CD8-positive, alpha-beta memory T cell (primary cell): ENCODE measurements around the gene CCM2L. TPM values are rescaled to one million over a fixed set of nuclear protein-coding genes. Genes with fewer than 3 reads are reported as not detected.

Experiments
- CTCF ChIA-PET: fragments of 350-600 bp; sonication (Branson Sonifier 250); formaldehyde crosslinking; loops from one replicate; lab custom pipeline; 2021; ENCODE audit warnings: antibody characterized with exemption; lab: Charles Lee
- POLR2A ChIA-PET: fragments of 350-600 bp; sonication (Branson Sonifier 250); formaldehyde crosslinking; loops from one replicate; lab custom pipeline; 2021; ENCODE audit warnings: antibody characterized with exemption; lab: Charles Lee
- DNase-seq, 5 donors: peaks; one replicate each; pipeline versions ENCODE4 v3.0.0 to v3.0.0-alpha.2; 2020 to 2022; ENCODE audit warnings: mixed read lengths in 1 of 5
- H3K27ac ChIP-seq: one replicate; pipeline ENCODE4 v1.7.0; 2013; ENCODE audit warnings: low read depth, mild to moderate bottlenecking, low read length, moderate library complexity
- H3K27me3 ChIP-seq: 2 replicates; pipeline ENCODE4 v1.7.0; 2013; ENCODE audit warnings: low read length, mild to moderate bottlenecking; ENCODE audit not compliant: insufficient read depth, poor library complexity, severe bottlenecking
- H3K36me3 ChIP-seq: 2 replicates; pipeline ENCODE4 v1.7.0; 2013; ENCODE audit warnings: mild to moderate bottlenecking, low read length, moderate library complexity; ENCODE audit not compliant: insufficient read depth
- H3K4me1 ChIP-seq: 2 replicates; pipeline ENCODE4 v1.7.0; 2013; ENCODE audit warnings: mild to moderate bottlenecking, low read length, moderate library complexity; ENCODE audit not compliant: insufficient read depth
- H3K4me3 ChIP-seq: 2 replicates; pipeline ENCODE4 v1.7.0; 2013; ENCODE audit warnings: mild to moderate bottlenecking, low read length
- H3K9me3 ChIP-seq: 2 replicates; pipeline ENCODE4 v1.7.0; 2013; ENCODE audit warnings: mild to moderate bottlenecking, low read length
- H3K27ac Mint-ChIP-seq, 8 donors: one replicate each; pipeline ENCODE4 v1.8.0; 2020 to 2021; ENCODE audit warnings: mixed read lengths in 8 of 8, mild to moderate bottlenecking in 6 of 8, inconsistent platforms in 3 of 8, moderate library complexity in 3 of 8
- H3K27me3 Mint-ChIP-seq, 2 donors: one replicate each; pipeline ENCODE4 v1.8.0; 2020 to 2021; ENCODE audit warnings: mixed read lengths in 2 of 2, mild to moderate bottlenecking in 1 of 2, moderate library complexity in 1 of 2
- H3K36me3 Mint-ChIP-seq, 3 donors: one replicate each; pipeline ENCODE4 v1.8.0; 2020 to 2021; ENCODE audit warnings: mixed read lengths in 3 of 3, inconsistent platforms in 1 of 3, mild to moderate bottlenecking in 1 of 3
- H3K4me1 Mint-ChIP-seq, 3 donors: one replicate each; pipeline ENCODE4 v1.8.0; 2020 to 2021; ENCODE audit warnings: mixed read lengths in 3 of 3, inconsistent platforms in 1 of 3, mild to moderate bottlenecking in 1 of 3
- H3K4me3 Mint-ChIP-seq, 7 donors: one replicate each; pipeline ENCODE4 v1.8.0; 2020 to 2021; ENCODE audit warnings: mixed read lengths in 7 of 7, mild to moderate bottlenecking in 6 of 7, moderate library complexity in 4 of 7, inconsistent platforms in 2 of 7
- H3K9me3 Mint-ChIP-seq, 5 donors: one replicate each; pipeline ENCODE4 v1.8.0; 2020 to 2022; ENCODE audit warnings: mixed read lengths in 5 of 5, mild to moderate bottlenecking in 3 of 5, moderate library complexity in 2 of 5, inconsistent platforms in 1 of 5
- polyA plus RNA-seq: library from polyadenylated mRNA; unstranded; fragments of 300-500 nt; fragmentation: Illumina TruSeq; gene quantifications from one replicate; pipeline ENCODE4 v1.2.3, GENCODE V29; 2021
- total RNA-seq, 2 experiments: library from RNA; stranded (reverse); gene quantifications; one replicate each; pipeline ENCODE4 v1.2.3, GENCODE V29; 2021

CCM2L gene
- total and polyA plus RNA-seq, 3 experiments from 2014 or later, result not detected

DNA sequence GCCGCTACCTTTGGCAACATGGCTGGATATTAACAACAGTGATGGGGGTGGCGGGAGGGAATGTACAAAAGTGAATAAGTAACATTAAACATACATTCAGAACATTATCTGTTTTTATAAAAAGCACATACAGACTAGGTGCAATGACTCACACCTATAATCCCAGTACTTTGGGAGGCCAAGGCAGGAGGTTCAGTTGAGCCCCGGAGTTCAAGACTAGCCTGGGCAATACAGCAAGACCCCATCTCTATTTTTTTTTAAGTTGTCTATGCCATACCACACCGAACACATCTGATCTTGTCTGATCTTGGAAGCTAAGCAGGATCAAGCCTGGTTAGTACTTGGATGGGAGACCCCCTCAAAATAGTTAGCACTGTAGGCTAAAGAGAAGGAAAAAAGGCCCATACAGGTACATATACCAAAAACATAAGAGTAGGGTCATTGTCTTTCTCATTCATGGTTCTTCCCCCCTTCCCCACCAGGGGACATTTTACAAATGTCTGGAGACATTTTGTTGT is 40.1 kb downstream of the CCM2L start:
- H3K9me3 Mint-ChIP-seq, result no peaks in the 10 kb centered on the region
- H3K4me3 ChIP-seq, result no peak overlapping the region
- H3K27ac Mint-ChIP-seq, result no peak overlapping the region
- H3K27ac ChIP-seq, result no peak overlapping the region
- H3K27me3 ChIP-seq, result peaks cover 48% of the 10 kb centered on the region
- no peak for DNase-seq
- ChIA-PET POLR2A (no interaction called here), CTCF (no interaction called here)
- H3K4me1 Mint-ChIP-seq, result peaks cover 17 to 21% (median 17%) of the 10 kb centered on the region in 3 donors
- peaks cover 0 to 3% (median 0%) of the 10 kb centered on the region in 3 donors for H3K36me3 Mint-ChIP-seq
- H3K36me3 ChIP-seq, result no peaks in the 10 kb centered on the region
- no peaks in the 10 kb centered on the region for H3K9me3 ChIP-seq
- no peak overlapping the region for H3K4me3 Mint-ChIP-seq
- peaks cover 20% of the 10 kb centered on the region for H3K4me1 ChIP-seq
- H3K27me3 Mint-ChIP-seq, result peaks cover 62 to 79% of the 10 kb centered on the region in 2 donors

DNA sequence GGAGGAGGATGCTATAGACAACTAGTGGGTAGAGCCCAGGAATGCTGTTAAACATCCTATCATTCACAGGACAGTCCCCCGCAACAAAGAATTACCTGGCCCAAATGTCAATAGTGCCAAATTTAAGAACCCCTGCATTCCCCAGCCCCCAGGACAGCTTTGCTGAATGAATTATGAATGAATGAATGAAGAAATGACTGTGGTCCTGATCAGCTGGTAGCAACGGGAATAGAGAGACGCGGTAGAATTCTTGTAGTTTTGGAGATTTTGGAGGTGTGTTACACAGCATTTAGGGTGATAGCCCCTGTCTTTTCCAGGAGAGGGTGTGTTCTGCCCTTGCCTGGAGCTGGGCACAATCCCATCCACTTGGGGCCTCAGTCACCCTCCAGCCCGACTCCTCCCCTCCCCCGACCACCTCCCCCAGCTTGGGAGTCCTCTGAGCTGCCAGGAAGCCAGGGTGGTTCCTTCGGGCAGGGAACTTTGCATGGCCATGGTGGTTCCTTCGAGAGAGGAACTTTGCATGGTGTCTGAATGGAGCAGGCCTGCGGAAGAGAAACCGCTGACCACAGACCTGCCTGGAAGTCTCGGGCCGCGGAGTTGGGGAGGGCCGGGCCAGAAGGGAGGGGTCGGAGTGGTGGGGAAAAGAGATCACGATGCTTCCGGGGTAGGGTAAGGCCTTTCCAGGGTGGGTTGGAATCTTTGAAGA is 40.8 kb downstream of the CCM2L start:
- Histone ChIP-seq H3K4me3 (no peak overlapping the region), H3K27ac (no peak overlapping the region), H3K4me1 (peaks cover 20% of the 10 kb centered on the region), H3K27me3 (peaks cover 48% of the 10 kb centered on the region), H3K36me3 (no peaks in the 10 kb centered on the region), H3K9me3 (no peaks in the 10 kb centered on the region)
- ChIA-PET POLR2A (no interaction called here), CTCF (no interaction called here)
- Mint-ChIP-seq H3K27me3 (peaks cover 62 to 78% of the 10 kb centered on the region in 2 donors), H3K4me3 (peak overlapping the region in 6 of 7 donors; percentile 34 to 80 (median 68)), H3K36me3 (peaks cover 0 to 3% (median 0%) of the 10 kb centered on the region in 3 donors), H3K4me1 (peaks cover 17 to 21% (median 17%) of the 10 kb centered on the region in 3 donors), H3K27ac (peak overlapping the region in 1 of 8 donors; percentile 41), H3K9me3 (no peaks in the 10 kb centered on the region)
- no peak for DNase-seq

DNA sequence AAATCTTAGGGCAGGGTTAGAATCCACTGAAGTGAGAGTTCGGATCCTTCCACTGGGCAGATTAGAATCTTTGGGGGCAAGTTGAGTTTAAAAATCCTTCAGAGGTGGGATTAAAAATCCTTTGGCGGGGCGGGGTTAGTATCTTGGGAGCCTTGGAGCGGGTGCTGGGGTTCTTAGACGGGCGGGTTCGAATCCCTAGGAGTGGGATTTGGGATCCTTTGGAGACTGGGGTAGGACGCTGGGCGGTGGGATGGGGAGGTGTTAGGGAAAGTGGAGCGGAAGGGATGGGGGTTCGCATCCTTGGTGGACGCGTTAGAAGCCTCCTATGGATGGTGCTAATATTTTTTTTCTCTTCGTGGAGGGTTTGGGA is 41.5 kb downstream of the CCM2L start:
- Mint-ChIP-seq H3K27me3 (peaks cover 62 to 73% of the 10 kb centered on the region in 2 donors), H3K9me3 (no peaks in the 10 kb centered on the region)
- CTCF ChIA-PET, result no interaction called here

DNA sequence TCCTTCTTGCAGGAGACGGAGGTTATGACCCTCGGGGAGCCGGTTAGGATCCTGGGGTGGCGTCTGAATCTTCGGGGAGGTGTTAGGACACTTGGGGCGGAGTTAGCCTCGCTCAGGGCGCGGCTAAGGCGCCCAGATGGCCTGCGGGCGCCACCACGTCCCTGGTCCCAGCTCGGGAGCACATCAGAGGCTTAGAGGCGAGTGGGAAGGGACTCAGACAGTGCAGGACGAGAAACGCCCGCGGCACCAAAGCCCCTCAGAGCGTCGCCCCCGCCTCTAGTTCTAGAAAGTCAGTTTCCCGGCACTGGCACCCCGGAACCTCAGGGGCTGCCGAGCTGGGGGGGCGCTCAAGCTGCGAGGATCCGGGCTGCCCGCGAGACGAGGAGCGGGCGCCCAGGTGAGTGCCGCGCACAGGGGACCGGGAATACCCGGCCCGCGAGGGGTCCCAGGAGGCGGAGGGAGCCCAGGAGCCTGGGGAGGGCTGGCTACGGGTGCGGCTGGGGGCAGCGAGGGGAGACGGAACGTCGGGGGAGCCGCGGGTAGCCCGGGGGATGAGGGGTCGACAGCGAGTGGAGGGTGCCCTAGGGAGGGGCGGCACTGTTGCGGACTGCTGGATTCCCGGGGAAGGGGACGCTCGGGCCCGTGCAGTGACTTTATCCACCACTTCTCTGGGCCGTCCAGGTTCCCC is 42.0 kb downstream of the CCM2L start, which contains the start of gene HCK:
Gene HCK, plus strand, starts transcription at position 153 of the 688 bp plus-strand sequence.
- no peak for DNase-seq
- H3K9me3 ChIP-seq, result no peaks in the 10 kb centered on the region
- Mint-ChIP-seq H3K36me3 (peaks cover 0 to 3% (median 0%) of the 10 kb centered on the region in 3 donors), H3K4me1 (peaks cover 17 to 21% (median 17%) of the 10 kb centered on the region in 3 donors), H3K27me3 (peaks cover 60 to 74% of the 10 kb centered on the region in 2 donors), H3K27ac (peak within 1 kb of the TSS in 1 of 8 donors; percentile 74), H3K4me3 (peak within 1 kb of the TSS; percentile 38 to 80 (median 73)), H3K9me3 (no peaks in the 10 kb centered on the region)
- H3K4me1 ChIP-seq, result peaks cover 20% of the 10 kb centered on the region
- no peaks in the 10 kb centered on the region for H3K36me3 ChIP-seq
- no peak within 1 kb of the TSS for H3K27ac ChIP-seq
- CTCF ChIA-PET, result no interaction called here
- H3K4me3 ChIP-seq, result no peak within 1 kb of the TSS
- POLR2A ChIA-PET, result no interaction called here
- H3K27me3 ChIP-seq, result peaks cover 48% of the 10 kb centered on the region

More for the DNA sequence above, 41.5 kb downstream of the CCM2L start:
- H3K4me1 ChIP-seq, result peaks cover 20% of the 10 kb centered on the region
- H3K27ac ChIP-seq, result no peak overlapping the region
- Mint-ChIP-seq H3K36me3 (peaks cover 0 to 3% (median 0%) of the 10 kb centered on the region in 3 donors), H3K4me3 (peak overlapping the region in 6 of 7 donors; percentile 65 to 80 (median 74)), H3K4me1 (peaks cover 17 to 21% (median 17%) of the 10 kb centered on the region in 3 donors), H3K27ac (peak overlapping the region in 1 of 8 donors; percentile 41)
- no peaks in the 10 kb centered on the region for H3K9me3 ChIP-seq
- POLR2A ChIA-PET, result no interaction called here
- DNase-seq, result no peak
- no peaks in the 10 kb centered on the region for H3K36me3 ChIP-seq
- peaks cover 48% of the 10 kb centered on the region for H3K27me3 ChIP-seq
- no peak overlapping the region for H3K4me3 ChIP-seq

DNA sequence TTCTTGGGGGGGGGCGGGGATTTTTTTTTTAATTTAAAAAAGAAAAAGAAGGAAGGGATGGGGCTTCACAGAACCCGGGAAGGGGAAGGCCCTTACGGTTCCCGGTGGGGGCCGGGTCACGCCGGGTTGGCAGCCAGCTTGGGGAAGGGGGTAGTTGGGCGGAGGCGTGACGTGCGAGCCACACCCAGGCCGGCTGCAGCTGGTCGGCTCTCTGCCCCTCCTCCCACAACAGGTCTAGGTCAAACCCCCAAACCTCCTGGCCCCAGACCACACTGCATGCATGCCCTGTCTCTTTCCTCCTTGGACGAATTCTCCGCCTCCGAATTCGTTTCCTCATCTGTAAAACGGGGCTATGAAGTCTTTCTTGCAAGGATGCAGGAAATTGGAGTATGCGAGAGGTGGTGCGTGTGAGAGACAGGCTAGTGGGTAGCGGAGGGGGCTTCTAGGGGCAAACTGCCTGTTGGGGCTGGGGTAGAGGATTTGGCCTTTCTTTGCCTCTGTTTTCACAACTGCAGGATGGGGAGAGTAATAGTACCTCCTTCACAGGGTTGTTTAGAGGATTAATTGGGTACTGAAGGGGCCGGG is 42.6 kb downstream of the CCM2L start:
- H3K9me3 Mint-ChIP-seq, result no peaks in the 10 kb centered on the region
- peaks cover 0 to 3% (median 0%) of the 10 kb centered on the region in 3 donors for H3K36me3 Mint-ChIP-seq
- CTCF ChIA-PET, result no interaction called here
- Histone ChIP-seq H3K9me3 (no peaks in the 10 kb centered on the region), H3K27ac (no peak overlapping the region), H3K4me3 (no peak overlapping the region), H3K4me1 (peaks cover 20% of the 10 kb centered on the region), H3K27me3 (peaks cover 48% of the 10 kb centered on the region), H3K36me3 (no peaks in the 10 kb centered on the region)
- POLR2A ChIA-PET, result no interaction called here
- H3K27me3 Mint-ChIP-seq, result peaks cover 58 to 73% of the 10 kb centered on the region in 2 donors
- H3K4me3 Mint-ChIP-seq, result peak overlapping the region in 6 of 7 donors; percentile 25 to 73 (median 49)
- no peak for DNase-seq
- H3K4me1 Mint-ChIP-seq, result peaks cover 17 to 21% (median 17%) of the 10 kb centered on the region in 3 donors
- H3K27ac Mint-ChIP-seq, result peak overlapping the region in 1 of 8 donors; percentile 74

DNA sequence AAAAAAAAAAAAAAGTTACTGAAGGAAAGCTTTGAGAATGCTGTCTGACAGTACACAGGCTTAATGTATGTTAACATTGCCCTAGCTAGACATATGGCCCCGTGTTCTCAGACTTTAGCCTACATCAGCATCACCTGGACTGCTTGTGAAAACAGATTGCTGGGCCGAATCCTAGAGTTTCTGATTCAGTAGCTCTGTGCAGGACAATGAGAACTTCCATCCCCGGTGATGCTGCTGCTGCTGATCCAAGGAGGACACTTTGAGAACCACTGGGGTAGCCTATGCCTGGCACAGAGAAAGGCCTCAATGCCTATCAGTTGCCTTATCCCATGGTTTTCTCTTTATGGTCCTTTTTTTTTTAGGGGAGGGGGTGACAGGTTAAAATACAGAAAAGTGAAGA is 43.4 kb downstream of the CCM2L start:
- Histone ChIP-seq H3K27me3 (peaks cover 51% of the 10 kb centered on the region), H3K4me3 (no peak overlapping the region), H3K36me3 (no peaks in the 10 kb centered on the region), H3K9me3 (no peaks in the 10 kb centered on the region), H3K27ac (no peak overlapping the region), H3K4me1 (peaks cover 20% of the 10 kb centered on the region)
- Mint-ChIP-seq H3K36me3 (peaks cover 0 to 3% (median 0%) of the 10 kb centered on the region in 3 donors), H3K4me3 (no peak overlapping the region), H3K27me3 (peaks cover 56 to 73% of the 10 kb centered on the region in 2 donors), H3K27ac (no peak overlapping the region), H3K4me1 (peaks cover 17 to 21% (median 17%) of the 10 kb centered on the region in 3 donors), H3K9me3 (no peaks in the 10 kb centered on the region)
- no peak for DNase-seq
- ChIA-PET CTCF (interaction anchor here (0.7 kb wide), 1 partner anchor 1480 kb away, joined by 3 read pairs; no protein-coding TSS in a partner anchor), POLR2A (no interaction called here)

DNA sequence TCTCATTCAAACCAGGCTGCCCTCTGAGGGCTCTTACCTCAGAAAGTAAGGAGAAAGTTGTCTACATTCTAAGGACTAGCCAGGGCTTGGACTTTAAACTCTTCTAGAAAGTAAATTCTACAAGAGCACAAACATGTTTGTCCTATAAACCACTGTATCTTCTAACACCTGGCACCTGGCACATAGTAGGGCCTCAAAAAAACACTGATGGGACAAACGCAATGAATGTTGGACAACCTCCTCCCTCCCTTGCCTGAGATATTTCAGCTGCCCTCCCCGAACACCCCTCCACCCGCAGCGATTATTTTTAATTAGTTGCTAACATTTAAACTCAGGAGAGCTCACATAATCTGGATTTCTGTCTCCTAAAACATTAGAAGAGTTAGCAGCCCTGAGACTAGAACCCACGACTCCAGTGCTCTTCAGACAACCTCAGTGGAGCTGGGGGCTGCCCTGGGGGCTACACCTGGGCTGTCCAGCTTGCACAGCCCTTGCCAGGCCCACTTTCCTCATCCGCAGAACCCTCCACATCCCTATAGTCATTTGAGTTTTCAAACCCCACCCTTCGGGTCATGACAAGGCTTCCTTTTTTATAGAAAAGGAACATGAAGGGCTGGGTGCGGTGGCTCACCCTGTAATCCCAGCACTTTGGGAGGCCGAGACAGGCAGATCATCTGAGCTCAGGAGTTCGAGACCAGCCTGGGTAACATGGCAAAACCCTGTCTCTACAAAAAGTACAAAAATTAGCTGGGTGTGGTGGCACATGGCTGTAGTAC is 46.7 kb downstream of the CCM2L start:
- Histone ChIP-seq H3K36me3 (no peaks in the 10 kb centered on the region), H3K27me3 (peaks cover 39% of the 10 kb centered on the region), H3K4me3 (no peak overlapping the region), H3K4me1 (peaks cover 11% of the 10 kb centered on the region), H3K9me3 (no peaks in the 10 kb centered on the region), H3K27ac (no peak overlapping the region)
- Mint-ChIP-seq H3K27ac (no peak overlapping the region), H3K9me3 (peaks cover 0 to 2% (median 0%) of the 10 kb centered on the region in 5 donors), H3K27me3 (peaks cover 44 to 68% of the 10 kb centered on the region in 2 donors), H3K4me3 (no peak overlapping the region), H3K36me3 (peaks cover 0 to under 1% (median 0%) of the 10 kb centered on the region in 3 donors), H3K4me1 (peaks cover 3 to 8% (median 5%) of the 10 kb centered on the region in 3 donors)
- ChIA-PET POLR2A (no interaction called here), CTCF (no interaction called here)
- DNase-seq, result no peak
